ENCODE data around the gene ATXN2.

DNA sequence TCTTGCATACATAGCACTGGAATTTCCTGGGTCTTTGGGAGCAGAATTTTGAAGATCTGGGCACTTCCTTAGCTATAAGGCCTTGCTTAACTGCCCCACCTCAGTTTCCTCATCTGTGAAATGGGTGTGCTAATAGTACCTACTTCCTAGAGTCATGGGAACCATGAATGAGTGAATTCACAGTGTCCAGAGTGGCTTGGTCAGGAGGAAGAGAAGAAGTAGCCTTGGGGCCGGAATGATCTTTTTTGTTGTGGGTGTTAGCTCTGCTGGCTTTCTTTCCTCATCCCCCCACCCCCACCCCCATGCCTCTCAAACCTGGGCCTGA, 191.0 kb downstream of the ATXN2 start:
- TF ChIP-seq POLR2A (IDR thresholded peaks at IDR 0.05): no peak
- no peak for TF ChIP-seq POLR2AphosphoS5 (IDR thresholded peaks at IDR 0.05)
